Erythroblast (primary cell): ENCODE data around the gene LHFPL4.

Experiments used
- GATA1 ChIP-seq: IDR thresholded peaks from 2 replicates; pipeline ENCODE4 v1.6.1; 2011; ENCODE audit warnings: low read depth, mild to moderate bottlenecking, control low read depth, low read length, moderate library complexity
- POLR2A ChIP-seq: IDR thresholded peaks from 2 replicates; pipeline ENCODE4 v1.6.1; 2011; ENCODE audit warnings: mild to moderate bottlenecking, low read length

DNA sequence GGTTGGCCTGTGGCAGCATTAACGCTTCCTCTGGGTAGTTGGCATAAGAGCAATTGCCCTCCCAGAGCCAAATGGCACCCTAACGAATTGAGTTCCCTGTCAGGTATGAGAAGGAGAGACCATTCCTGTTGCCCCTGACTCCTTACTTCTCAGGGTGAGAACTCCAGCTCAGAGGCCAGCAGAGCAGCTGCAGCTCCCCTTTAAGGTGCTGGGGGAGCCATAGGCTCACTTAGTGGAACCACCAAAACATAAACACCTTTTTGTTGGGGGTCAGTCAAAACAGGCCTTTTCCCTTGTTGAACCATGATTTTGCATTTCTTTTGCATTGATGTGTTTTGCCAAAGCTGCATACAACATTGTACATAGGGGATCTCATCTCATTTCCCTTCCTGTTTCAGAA, 28.1 kb upstream of the LHFPL4 start:
- TF ChIP-seq POLR2A (no peak), GATA1 (no peak)
